Measurements from ENCODE around the gene WWOX. TPM values are rescaled to one million over a fixed set of nuclear protein-coding genes. Genes with fewer than 3 reads are reported as not detected.

The WWOX gene
- total RNA-seq, 6 experiments from 2014 or later, result 13.0 to 24.3 (median 16.5) TPM

DNA sequence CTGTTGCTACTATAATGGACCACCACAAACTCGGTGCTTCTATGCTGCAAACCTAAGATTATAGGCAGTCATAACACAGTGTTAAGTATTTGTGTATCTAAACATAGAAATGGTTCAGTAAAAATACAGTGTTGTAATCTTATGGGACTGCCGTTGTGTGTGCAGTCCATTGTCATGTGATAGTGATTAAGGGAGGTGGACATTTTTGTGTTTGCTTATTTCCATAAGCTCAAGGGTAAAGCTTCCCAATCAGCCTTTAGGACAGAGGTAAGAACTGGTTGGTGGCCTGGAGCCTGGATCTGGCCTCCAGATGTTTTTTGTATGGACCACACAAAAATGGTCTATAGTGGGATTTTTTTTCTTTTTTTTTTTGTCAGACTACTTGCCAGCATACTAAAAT lies 29.9 kb downstream of the WWOX start:
- DNase-seq (no peak), ATAC-seq (no peak)
- H3K36me3 ChIP-seq, result no peaks in the 10 kb centered on the region
- no peak overlapping the region for H3K4me3 ChIP-seq
- no peaks in the 10 kb centered on the region for H3K9me3 ChIP-seq
- no peak overlapping the region for H3K27ac ChIP-seq
- intact Hi-C loops (cut with DNase I), result loop anchor here (10.0 kb wide), 1 partner anchor 105 kb away; no protein-coding TSS in a partner anchor
- TF ChIP-seq, protein P1, sequence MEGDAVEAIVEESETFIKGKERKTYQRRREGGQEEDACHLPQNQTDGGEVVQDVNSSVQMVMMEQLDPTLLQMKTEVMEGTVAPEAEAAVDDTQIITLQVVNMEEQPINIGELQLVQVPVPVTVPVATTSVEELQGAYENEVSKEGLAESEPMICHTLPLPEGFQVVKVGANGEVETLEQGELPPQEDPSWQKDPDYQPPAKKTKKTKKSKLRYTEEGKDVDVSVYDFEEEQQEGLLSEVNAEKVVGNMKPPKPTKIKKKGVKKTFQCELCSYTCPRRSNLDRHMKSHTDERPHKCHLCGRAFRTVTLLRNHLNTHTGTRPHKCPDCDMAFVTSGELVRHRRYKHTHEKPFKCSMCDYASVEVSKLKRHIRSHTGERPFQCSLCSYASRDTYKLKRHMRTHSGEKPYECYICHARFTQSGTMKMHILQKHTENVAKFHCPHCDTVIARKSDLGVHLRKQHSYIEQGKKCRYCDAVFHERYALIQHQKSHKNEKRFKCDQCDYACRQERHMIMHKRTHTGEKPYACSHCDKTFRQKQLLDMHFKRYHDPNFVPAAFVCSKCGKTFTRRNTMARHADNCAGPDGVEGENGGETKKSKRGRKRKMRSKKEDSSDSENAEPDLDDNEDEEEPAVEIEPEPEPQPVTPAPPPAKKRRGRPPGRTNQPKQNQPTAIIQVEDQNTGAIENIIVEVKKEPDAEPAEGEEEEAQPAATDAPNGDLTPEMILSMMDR (IDR thresholded peaks at IDR 0.05), result no peak
- TF ChIP-seq POLR2A (IDR thresholded peaks at IDR 0.05), result no peak
- H3K27me3 ChIP-seq, result no peaks in the 10 kb centered on the region
- H3K4me1 ChIP-seq, result peaks cover 0 to 12% (median 1%) of the 10 kb centered on the region in 4 donors
- 56% methylated on average over 2 of the region's 2 CpGs for WGBS (ENCODE audit: insufficient coverage, low coverage, low lambda C conversion rate, missing lambda C conversion rate)

DNA sequence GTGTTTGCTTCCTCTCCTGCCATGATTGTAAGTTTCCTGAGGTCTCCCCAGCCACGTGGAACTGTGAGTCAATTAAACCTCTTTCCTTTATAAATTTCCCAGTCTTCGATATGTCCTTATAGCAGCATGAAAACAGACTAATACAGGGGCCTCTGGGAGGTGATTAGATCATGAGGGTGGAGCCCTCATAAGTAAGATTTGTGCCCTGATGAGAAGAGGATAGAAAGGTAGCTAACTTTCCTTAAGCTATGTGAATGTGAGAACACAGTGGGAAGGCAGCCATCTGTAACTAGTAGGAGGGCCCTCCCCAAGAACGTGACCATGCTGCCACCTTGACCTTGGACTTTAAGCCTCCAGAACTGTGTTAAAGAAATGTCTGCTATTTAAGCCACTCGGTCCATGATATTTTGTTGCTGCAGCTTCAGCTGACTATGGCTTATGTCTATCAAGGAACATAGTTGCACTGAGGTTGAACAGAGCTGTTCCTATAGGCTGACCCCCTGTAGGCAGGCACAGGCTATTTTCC lies 30.7 kb downstream of the WWOX start:
- WGBS (ENCODE audit: insufficient coverage, low coverage, low lambda C conversion rate, missing lambda C conversion rate), result 93% methylated on average over 4 of the region's 4 CpGs
- Histone ChIP-seq H3K27me3 (no peaks in the 10 kb centered on the region), H3K36me3 (no peaks in the 10 kb centered on the region), H3K4me1 (peaks cover 0 to 20% (median 5%) of the 10 kb centered on the region in 4 donors), H3K9me3 (no peaks in the 10 kb centered on the region), H3K27ac (no peak overlapping the region), H3K4me3 (no peak overlapping the region)
- TF ChIP-seq, protein P1 (IDR thresholded peaks at IDR 0.05), result no peak
- no peak for TF ChIP-seq POLR2A (IDR thresholded peaks at IDR 0.05)
- intact Hi-C loops (cut with DNase I), result no loop called here
- no peak for DNase-seq
- no peak for ATAC-seq

DNA sequence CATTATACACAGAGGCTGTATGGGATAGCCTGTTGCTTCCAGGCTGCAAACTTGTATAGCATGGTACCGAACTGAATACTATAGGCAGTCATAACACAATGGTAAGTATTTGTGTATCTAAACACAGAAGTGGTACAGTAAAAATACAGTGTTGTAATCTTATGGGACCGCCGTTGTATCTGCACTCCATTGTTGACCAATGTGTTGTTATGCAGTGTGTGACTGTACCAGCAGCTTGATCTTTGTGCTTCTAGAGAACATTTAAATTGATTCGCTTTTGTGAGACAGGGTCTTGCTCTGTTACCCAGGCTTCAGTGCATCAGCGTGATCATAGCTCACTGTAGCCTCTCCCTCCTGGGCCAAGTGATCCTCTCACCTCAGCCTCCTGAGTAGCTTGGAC lies 31.5 kb downstream of the WWOX start:
- DNase-seq, result no peak
- intact Hi-C loops (cut with DNase I), result no loop called here
- Histone ChIP-seq H3K27me3 (no peaks in the 10 kb centered on the region), H3K4me1 (peaks cover 0 to 28% (median 9%) of the 10 kb centered on the region in 4 donors), H3K36me3 (no peaks in the 10 kb centered on the region), H3K27ac (no peak overlapping the region), H3K4me3 (no peak overlapping the region), H3K9me3 (no peaks in the 10 kb centered on the region)
- no peak for TF ChIP-seq POLR2A (IDR thresholded peaks at IDR 0.05)
- TF ChIP-seq, protein P1 (IDR thresholded peaks at IDR 0.05), result no peak
- 89% methylated on average over 5 of the region's 5 CpGs for WGBS (ENCODE audit: insufficient coverage, low coverage, low lambda C conversion rate, missing lambda C conversion rate)
- no peak for ATAC-seq

DNA sequence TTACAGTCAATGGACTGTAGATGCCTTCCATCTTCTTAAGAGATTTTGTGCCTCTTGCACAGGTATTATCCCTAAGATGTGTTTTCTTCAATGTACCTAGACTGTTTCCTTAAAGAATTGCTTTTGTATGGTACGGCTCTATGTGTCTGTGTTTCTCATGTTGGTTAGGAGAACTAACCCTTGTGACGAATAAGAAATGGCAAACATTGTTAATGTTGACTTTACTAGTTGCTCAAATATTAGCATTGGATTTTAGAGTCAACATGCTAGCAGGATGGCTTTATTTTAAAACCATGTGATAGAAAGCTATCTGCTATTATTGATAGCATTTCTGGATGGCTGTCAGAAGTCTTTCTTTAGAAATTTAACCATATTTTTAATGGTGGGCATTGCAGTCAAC lies 34.5 kb downstream of the WWOX start:
- ATAC-seq (peak; percentile 90 to 95 (median 92)), DNase-seq (no peak)
- Histone ChIP-seq H3K4me1 (peaks cover 0 to 32% (median 11%) of the 10 kb centered on the region in 4 donors), H3K9me3 (no peaks in the 10 kb centered on the region), H3K27me3 (no peaks in the 10 kb centered on the region), H3K27ac (peak overlapping the region in 2 of 3 donors; percentile 10 to 33), H3K36me3 (no peaks in the 10 kb centered on the region), H3K4me3 (no peak overlapping the region)
- intact Hi-C loops (cut with DNase I), result no loop called here
- 35% methylated on average over 2 of the region's 2 CpGs for WGBS (ENCODE audit: insufficient coverage, low coverage, low lambda C conversion rate, missing lambda C conversion rate)
- TF ChIP-seq, protein P1 (IDR thresholded peaks at IDR 0.05), result no peak
- no peak for TF ChIP-seq POLR2A (IDR thresholded peaks at IDR 0.05)

All from right lobe of liver (tissue), 6 donors.